Left ventricle myocardium inferior (tissue), 1 donor: ENCODE measurements around the gene CRACR2A. TPM values are rescaled to one million over a fixed set of nuclear protein-coding genes. Genes with fewer than 3 reads are reported as not detected.

Experiments
- DNase-seq: peaks from one replicate; pipeline ENCODE4 v3.0.0-alpha.2; 2020
- H3K27ac ChIP-seq: fragments of 200-600 bp; replicated peaks from 2 replicates; pipeline ENCODE4 v1.8.0; 2021
- H3K27me3 ChIP-seq: fragments of 200-600 bp; 2 replicates; pipeline ENCODE4 v1.8.0; 2021; ENCODE audit warnings: low read depth
- H3K36me3 ChIP-seq: fragments of 200-600 bp; 2 replicates; pipeline ENCODE4 v1.8.0; 2021
- H3K4me1 ChIP-seq: fragments of 200-600 bp; 2 replicates; pipeline ENCODE4 v1.8.0; 2021
- H3K4me3 ChIP-seq: fragments of 200-600 bp; 2 replicates; pipeline ENCODE4 v1.8.0; 2021; ENCODE audit warnings: mild to moderate bottlenecking, moderate library complexity
- H3K9me3 ChIP-seq: fragments of 200-600 bp; replicated peaks from 2 replicates; pipeline ENCODE4 v1.8.0; 2021
- CTCF ChIP-seq: fragments of 200-600 bp; IDR thresholded peaks from 2 replicates; pipeline ENCODE4 v1.8.0; 2021; ENCODE audit warnings: antibody characterized with exemption, mild to moderate bottlenecking, borderline replicate concordance
- intact Hi-C: fragments of 100-400 bp; cut with micrococcal nuclease; formaldehyde crosslinking; loops from one replicate; pipeline ENCODE4 v1.11.0; 2022
- total RNA-seq: library from RNA; stranded (reverse); fragmentation: NEBNext Ultra II Directional; extraction: Animal tissue kit (Norgen Biotek cat#: 25700); gene quantifications from one replicate; pipeline ENCODE4 v1.2.1, GENCODE V29; 2021
- donor health status: DM: no; HTN: yes; CAD: no; lungs with severe emphysema.

CRACR2A gene
- total RNA-seq, 1 donor from 2014 or later: 7.6 TPM

- no peak overlapping the region for H3K4me3 ChIP-seq
- peaks cover 37% of the 10 kb centered on the region for H3K4me1 ChIP-seq
- no peak overlapping the region for H3K27ac ChIP-seq
- no peak for TF ChIP-seq CTCF
- DNase-seq: no peak
- H3K27me3 ChIP-seq: peaks cover 12% of the 10 kb centered on the region
- no peaks in the 10 kb centered on the region for H3K9me3 ChIP-seq
- intact Hi-C loops: no loop called here
- no peaks in the 10 kb centered on the region for H3K36me3 ChIP-seq
These were observed 156.1 kb downstream of the CRACR2A start for GRCh38 chr12:3596703-3597415.

- no peak for DNase-seq
- H3K4me3 ChIP-seq: no peak overlapping the region
- intact Hi-C loops: no loop called here
These were observed 157.2 kb downstream of the CRACR2A start for GRCh38 chr12:3595721-3596120.

GRCh38 chr12:3594966-3595365, 157.9 kb downstream of the CRACR2A start:
- H3K4me3 ChIP-seq: no peak overlapping the region
- intact Hi-C loops: no loop called here
- no peaks in the 10 kb centered on the region for H3K9me3 ChIP-seq
- no peak overlapping the region for H3K27ac ChIP-seq
- no peaks in the 10 kb centered on the region for H3K27me3 ChIP-seq
- no peak for TF ChIP-seq CTCF
- H3K4me1 ChIP-seq: peaks cover 28% of the 10 kb centered on the region
- DNase-seq: no peak
- no peaks in the 10 kb centered on the region for H3K36me3 ChIP-seq

More at GRCh38 chr12:3595721-3596120, 157.2 kb downstream of the CRACR2A start:
- H3K27ac ChIP-seq: no peak overlapping the region
- H3K27me3 ChIP-seq: peaks cover 1% of the 10 kb centered on the region
- peaks cover 35% of the 10 kb centered on the region for H3K4me1 ChIP-seq
- TF ChIP-seq CTCF: no peak
- no peaks in the 10 kb centered on the region for H3K9me3 ChIP-seq
- H3K36me3 ChIP-seq: no peaks in the 10 kb centered on the region

GRCh38 chr12:3593906-3594483, 158.9 kb downstream of the CRACR2A start:
- no peaks in the 10 kb centered on the region for H3K27me3 ChIP-seq
- intact Hi-C loops: no loop called here
- H3K27ac ChIP-seq: no peak overlapping the region
- TF ChIP-seq CTCF: no peak
- no peak overlapping the region for H3K4me3 ChIP-seq
- peaks cover 18% of the 10 kb centered on the region for H3K4me1 ChIP-seq
- H3K9me3 ChIP-seq: no peaks in the 10 kb centered on the region
- no peaks in the 10 kb centered on the region for H3K36me3 ChIP-seq
- DNase-seq: no peak

- intact Hi-C loops: no loop called here
- no peaks in the 10 kb centered on the region for H3K36me3 ChIP-seq
- H3K9me3 ChIP-seq: no peaks in the 10 kb centered on the region
- H3K27me3 ChIP-seq: no peaks in the 10 kb centered on the region
- H3K4me1 ChIP-seq: peaks cover 9% of the 10 kb centered on the region
- no peak overlapping the region for H3K27ac ChIP-seq
- no peak overlapping the region for H3K4me3 ChIP-seq
- TF ChIP-seq CTCF: no peak
- DNase-seq: no peak
These were observed 159.9 kb downstream of the CRACR2A start for GRCh38 chr12:3592856-3593625.
